ENCODE results near the gene CCNF. TPM values are rescaled to one million over a fixed set of nuclear protein-coding genes. Genes with fewer than 3 reads are reported as not detected.
A peak's percentile ranks its signal among the peaks of the same experiment; 100 is the strongest.

CCNF gene
- polyA plus RNA-seq, 3 donors, result 0.34 to 0.97 (median 0.68) TPM

DNA sequence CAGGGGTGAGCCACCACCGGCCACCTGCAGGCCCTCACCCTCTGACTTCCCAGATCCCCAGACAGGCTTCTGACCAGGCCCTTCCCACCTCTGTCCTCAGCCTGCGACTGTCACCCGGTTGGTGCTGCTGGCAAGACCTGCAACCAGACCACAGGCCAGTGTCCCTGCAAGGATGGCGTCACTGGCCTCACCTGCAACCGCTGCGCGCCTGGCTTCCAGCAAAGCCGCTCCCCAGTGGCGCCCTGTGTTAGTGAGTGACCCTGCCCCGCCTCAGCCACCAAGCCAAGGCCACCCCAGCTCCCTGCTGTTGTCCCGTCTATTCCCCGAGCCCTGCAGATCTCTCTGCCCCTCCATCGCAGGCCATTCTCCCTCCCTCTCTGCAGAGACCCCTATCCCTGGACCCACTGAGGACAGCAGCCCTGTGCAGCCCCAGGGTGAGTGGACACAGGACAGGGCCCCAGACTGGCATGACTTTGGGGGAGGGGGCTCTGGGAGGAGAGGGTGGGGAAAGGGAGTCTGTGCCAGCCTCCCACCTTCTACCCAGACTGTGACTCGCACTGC is 43.7 kb downstream of the CCNF start:
- Mint-ChIP-seq H3K9me3 (peaks cover 0 to 12% (median 7%) of the 10 kb centered on the region in 7 donors), H3K36me3 (peaks cover 4 to 12% of the 10 kb centered on the region in 2 donors), H3K27me3 (ENCODE audit: low read depth in 3 of 3) (peaks cover 45 to 54% (median 48%) of the 10 kb centered on the region in 3 donors), H3K4me1 (peaks cover 44% of the 10 kb centered on the region), H3K27ac (no peak overlapping the region), H3K4me3 (peak overlapping the region; percentile 69 to 88)
- peak overlapping the region in 1 of 3 experiments; percentile 63 for H3K4me3 ChIP-seq (replicated peaks in 1 of 3; ENCODE audit: low read depth in 2 of 3, low read length in 3 of 3)
- H3K79me2 ChIP-seq (ENCODE audit: insufficient read depth, low read length), result peaks cover 34% of the 10 kb centered on the region
- TF ChIP-seq, protein P1, sequence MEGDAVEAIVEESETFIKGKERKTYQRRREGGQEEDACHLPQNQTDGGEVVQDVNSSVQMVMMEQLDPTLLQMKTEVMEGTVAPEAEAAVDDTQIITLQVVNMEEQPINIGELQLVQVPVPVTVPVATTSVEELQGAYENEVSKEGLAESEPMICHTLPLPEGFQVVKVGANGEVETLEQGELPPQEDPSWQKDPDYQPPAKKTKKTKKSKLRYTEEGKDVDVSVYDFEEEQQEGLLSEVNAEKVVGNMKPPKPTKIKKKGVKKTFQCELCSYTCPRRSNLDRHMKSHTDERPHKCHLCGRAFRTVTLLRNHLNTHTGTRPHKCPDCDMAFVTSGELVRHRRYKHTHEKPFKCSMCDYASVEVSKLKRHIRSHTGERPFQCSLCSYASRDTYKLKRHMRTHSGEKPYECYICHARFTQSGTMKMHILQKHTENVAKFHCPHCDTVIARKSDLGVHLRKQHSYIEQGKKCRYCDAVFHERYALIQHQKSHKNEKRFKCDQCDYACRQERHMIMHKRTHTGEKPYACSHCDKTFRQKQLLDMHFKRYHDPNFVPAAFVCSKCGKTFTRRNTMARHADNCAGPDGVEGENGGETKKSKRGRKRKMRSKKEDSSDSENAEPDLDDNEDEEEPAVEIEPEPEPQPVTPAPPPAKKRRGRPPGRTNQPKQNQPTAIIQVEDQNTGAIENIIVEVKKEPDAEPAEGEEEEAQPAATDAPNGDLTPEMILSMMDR (IDR thresholded peaks at IDR 0.05), result no peak
- H3K4me1 ChIP-seq (ENCODE audit: control insufficient read depth in 1 of 2, insufficient read depth in 2 of 2, low read length in 2 of 2), result peaks cover 24 to 69% of the 10 kb centered on the region in 2 donors
- intact Hi-C loops (cut with micrococcal nuclease), result loop anchor here (5.0 to 10.0 kb wide), 2 partner anchors 34 to 48 kb away; partner anchors contain the start of gene CCNF (in 1 of the 2)
- no peaks in the 10 kb centered on the region for H3K36me3 ChIP-seq (replicated peaks in 1 of 2; ENCODE audit: control insufficient read depth in 1 of 2, insufficient read depth in 2 of 2, low read length in 2 of 2)
- H4K20me1 ChIP-seq (ENCODE audit: insufficient read depth, low read length), result peaks cover 30% of the 10 kb centered on the region
- no peak overlapping the region for H3K27ac ChIP-seq (ENCODE audit: low read depth in 1 of 2, low read length in 2 of 2)
- peak overlapping the region; percentile 80 for H3K4me2 ChIP-seq (replicated peaks; ENCODE audit: extremely low read depth, low read length, poor library complexity, severe bottlenecking)
- no peak overlapping the region for H3K9ac ChIP-seq (ENCODE audit: insufficient read depth, low read length, poor library complexity, severe bottlenecking)
- peaks cover 0 to 20% of the 10 kb centered on the region in 2 donors for H3K9me3 ChIP-seq (replicated peaks in 1 of 2; ENCODE audit: control insufficient read depth in 1 of 2, insufficient read depth in 1 of 2, low read length in 2 of 2)
- H2AFZ ChIP-seq (ENCODE audit: insufficient read depth, low read depth, low read length, poor library complexity, severe bottlenecking), result no peak overlapping the region
- 85% methylated on average over 14 of the region's 14 CpGs for WGBS (ENCODE audit: insufficient coverage)
- no peak for DNase-seq
- H3K27me3 ChIP-seq (ENCODE audit: control insufficient read depth in 2 of 2, insufficient read depth in 2 of 2, low read length in 2 of 2), result peaks cover 41 to 48% of the 10 kb centered on the region in 2 donors

DNA sequence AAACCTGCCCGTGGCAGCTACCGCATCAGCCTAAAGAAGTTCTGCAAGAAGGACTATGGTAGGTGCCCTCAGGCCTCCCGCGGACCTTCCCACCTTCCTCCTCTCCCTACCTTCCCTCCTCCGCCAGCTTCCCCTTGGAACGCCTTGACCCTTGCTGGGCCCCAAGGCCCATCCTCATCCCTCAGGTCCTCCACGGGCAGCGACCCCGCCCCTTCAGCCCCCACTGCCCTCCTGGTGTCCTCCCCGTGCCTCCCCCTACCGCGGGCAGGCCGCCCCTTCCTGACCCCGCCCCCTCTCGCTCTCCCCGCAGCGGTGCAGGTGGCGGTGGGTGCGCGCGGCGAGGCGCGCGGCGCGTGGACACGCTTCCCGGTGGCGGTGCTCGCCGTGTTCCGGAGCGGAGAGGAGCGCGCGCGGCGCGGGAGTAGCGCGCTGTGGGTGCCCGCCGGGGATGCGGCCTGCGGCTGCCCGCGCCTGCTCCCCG is 44.2 kb downstream of the CCNF start:
- peaks cover 4 to 16% of the 10 kb centered on the region in 2 donors for H3K36me3 Mint-ChIP-seq
- H3K27ac Mint-ChIP-seq, result peak overlapping the region in 1 of 7 donors; percentile 36
- H3K4me1 Mint-ChIP-seq, result peaks cover 45% of the 10 kb centered on the region
- Histone ChIP-seq H3K79me2 (ENCODE audit: insufficient read depth, low read length) (peaks cover 39% of the 10 kb centered on the region), H3K9me3 (replicated peaks in 1 of 2; ENCODE audit: control insufficient read depth in 1 of 2, insufficient read depth in 1 of 2, low read length in 2 of 2) (peaks cover 0 to 20% of the 10 kb centered on the region in 2 donors), H3K27ac (ENCODE audit: low read depth in 1 of 2, low read length in 2 of 2) (no peak overlapping the region), H3K4me1 (ENCODE audit: control insufficient read depth in 1 of 2, insufficient read depth in 2 of 2, low read length in 2 of 2) (peaks cover 20 to 68% of the 10 kb centered on the region in 2 donors), H4K20me1 (ENCODE audit: insufficient read depth, low read length) (peaks cover 30% of the 10 kb centered on the region), H2AFZ (ENCODE audit: insufficient read depth, low read depth, low read length, poor library complexity, severe bottlenecking) (no peak overlapping the region), H3K27me3 (ENCODE audit: control insufficient read depth in 2 of 2, insufficient read depth in 2 of 2, low read length in 2 of 2) (peaks cover 37 to 44% of the 10 kb centered on the region in 2 donors), H3K4me2 (replicated peaks; ENCODE audit: extremely low read depth, low read length, poor library complexity, severe bottlenecking) (peak overlapping the region; percentile 80), H3K9ac (ENCODE audit: insufficient read depth, low read length, poor library complexity, severe bottlenecking) (no peak overlapping the region), H3K36me3 (replicated peaks in 1 of 2; ENCODE audit: control insufficient read depth in 1 of 2, insufficient read depth in 2 of 2, low read length in 2 of 2) (no peaks in the 10 kb centered on the region), H3K4me3 (replicated peaks in 1 of 3; ENCODE audit: low read depth in 2 of 3, low read length in 3 of 3) (peak overlapping the region in 1 of 3 experiments; percentile 63)
- WGBS (ENCODE audit: insufficient coverage), result 1% methylated on average over 46 of the region's 49 CpGs
- DNase-seq, result no peak
- intact Hi-C loops (cut with micrococcal nuclease), result loop anchor here (5.0 to 10.0 kb wide), 2 partner anchors 34 to 49 kb away; partner anchors contain the start of gene CCNF (in 1 of the 2)
- peak overlapping the region; percentile 69 to 88 for H3K4me3 Mint-ChIP-seq
- TF ChIP-seq, protein P1 (IDR thresholded peaks at IDR 0.05), result no peak
- peaks cover 0 to 11% (median 7%) of the 10 kb centered on the region in 7 donors for H3K9me3 Mint-ChIP-seq
- peaks cover 41 to 49% (median 43%) of the 10 kb centered on the region in 3 donors for H3K27me3 Mint-ChIP-seq (ENCODE audit: low read depth in 3 of 3)

All from CD14-positive monocyte (primary cell).